DOHH2 (cell line): Measurements from ENCODE around the gene ETV7.
A peak's percentile ranks its signal among the peaks of the same experiment; 100 is the strongest.

Experiments used
- H3F3A ChIP-seq: fragments of 200-600 bp; sonication (generic), shearing (Covaris generic); 2 replicates; pipeline ENCODE4 v1.6.0; 2016; ENCODE audit warnings: antibody characterized with exemption, mild to moderate bottlenecking; ENCODE audit not compliant: control insufficient read depth, insufficient read depth
- H3K27ac ChIP-seq: fragments of 200-600 bp; sonication (generic); 2 replicates; pipeline ENCODE4 v1.5.1; 2014; ENCODE audit warnings: low read depth, mild to moderate bottlenecking, low read length, moderate library complexity
- H3K27me3 ChIP-seq: fragments of 200-600 bp; sonication (generic); 2 replicates; pipeline ENCODE4 v1.6.1; 2014; ENCODE audit warnings: mild to moderate bottlenecking, low read length, mixed read lengths; ENCODE audit not compliant: control insufficient read depth
- H3K36me3 ChIP-seq: fragments of 200-600 bp; sonication (generic); 2 replicates; pipeline ENCODE4 v1.6.1; 2014; ENCODE audit warnings: mild to moderate bottlenecking, low read length, moderate library complexity, mixed read lengths; ENCODE audit not compliant: control insufficient read depth
- H3K4me1 ChIP-seq: fragments of 200-600 bp; sonication (generic); 2 replicates; pipeline ENCODE4 v1.6.1; 2014; ENCODE audit warnings: mild to moderate bottlenecking, low read length, mixed read lengths; ENCODE audit not compliant: control insufficient read depth
- H3K4me2 ChIP-seq: fragments of 200-600 bp; sonication (generic); 2 replicates; pipeline ENCODE4 v1.6.0; 2014; ENCODE audit warnings: mild to moderate bottlenecking, low read length, moderate library complexity
- H3K4me3 ChIP-seq: fragments of 200-600 bp; sonication (generic); 2 replicates; pipeline ENCODE4 v1.5.1; 2014; ENCODE audit warnings: mild to moderate bottlenecking, low read length, mixed read lengths
- H3K79me2 ChIP-seq: fragments of 200-600 bp; sonication (generic); 2 replicates; pipeline ENCODE4 v1.6.1; 2014; ENCODE audit warnings: mild to moderate bottlenecking, low read length, mixed read lengths; ENCODE audit not compliant: control insufficient read depth
- H3K9me2 ChIP-seq: fragments of 200-600 bp; sonication (generic); replicated peaks from 2 replicates; pipeline ENCODE4 v1.6.1; 2014; ENCODE audit warnings: mild to moderate bottlenecking, low read length, mixed read lengths; ENCODE audit not compliant: control insufficient read depth
- H3K9me3 ChIP-seq: fragments of 200-600 bp; sonication (generic); 2 replicates; pipeline ENCODE4 v1.6.1; 2014; ENCODE audit warnings: antibody characterized with exemption, low read length, mixed read lengths; ENCODE audit not compliant: control insufficient read depth, insufficient read depth
- H4K20me1 ChIP-seq: fragments of 200-600 bp; sonication (generic); 2 replicates; pipeline ENCODE4 v1.6.0; 2014; ENCODE audit warnings: low read depth, mild to moderate bottlenecking, antibody characterized with exemption, low read length, moderate library complexity; ENCODE audit not compliant: control insufficient read depth, insufficient read depth
- EZH2phosphoT487 ChIP-seq: fragments of 200-600 bp; sonication (generic); IDR thresholded peaks from 2 replicates; pipeline ENCODE4 v1.6.1; 2017; ENCODE audit warnings: borderline replicate concordance, mild to moderate bottlenecking, antibody characterized with exemption, low read length, moderate library complexity, mixed read lengths
- TF ChIP-seq, protein P1 (sequence below): fragments of 200-600 bp; sonication (generic); IDR thresholded peaks from one replicate; pipeline ENCODE4 v1.5.1; 2014; ENCODE audit warnings: antibody characterized with exemption, mild to moderate bottlenecking, low read depth, low read length; ENCODE audit not compliant: poor library complexity, severe bottlenecking

The ETV7 gene

DNA sequence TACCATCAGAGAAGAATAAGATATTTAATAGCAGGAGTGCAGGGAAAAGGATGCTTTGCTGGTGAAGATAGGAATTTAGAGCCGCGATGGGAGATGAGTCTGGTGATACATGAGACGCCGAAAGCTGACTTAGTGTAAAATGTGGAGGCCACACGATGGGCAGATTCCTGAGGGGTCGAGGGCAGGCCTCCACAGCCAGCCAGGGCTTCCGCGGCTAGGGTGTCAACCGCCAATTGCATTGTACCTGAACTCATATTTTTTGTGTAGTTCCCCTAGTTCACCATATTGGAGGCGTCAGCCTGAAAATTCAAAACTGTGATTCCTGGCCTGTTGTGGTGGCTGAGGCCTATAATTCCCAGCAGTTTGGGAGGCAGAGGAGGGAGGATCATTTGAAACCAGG, 8.5 kb downstream of the ETV7 start:
- Histone ChIP-seq H3K4me2 (peak overlapping the region; percentile 52), H3K4me3 (peak overlapping the region; percentile 40; the same call in 1 of the 2 replicates), H3K4me1 (peaks cover 63% of the 10 kb centered on the region), H3K9me2 (no peaks in the 10 kb centered on the region), H3K9me3 (no peaks in the 10 kb centered on the region), H4K20me1 (no peaks in the 10 kb centered on the region), H3K36me3 (no peaks in the 10 kb centered on the region), H3K27me3 (0 out of 2 replicates have a peak, but pooled peaks cover 3% of the 10 kb centered on the region), H3K79me2 (no peaks in the 10 kb centered on the region), H3F3A (no peaks in the 10 kb centered on the region), H3K27ac (no peak overlapping the region)
- TF ChIP-seq, protein P1, sequence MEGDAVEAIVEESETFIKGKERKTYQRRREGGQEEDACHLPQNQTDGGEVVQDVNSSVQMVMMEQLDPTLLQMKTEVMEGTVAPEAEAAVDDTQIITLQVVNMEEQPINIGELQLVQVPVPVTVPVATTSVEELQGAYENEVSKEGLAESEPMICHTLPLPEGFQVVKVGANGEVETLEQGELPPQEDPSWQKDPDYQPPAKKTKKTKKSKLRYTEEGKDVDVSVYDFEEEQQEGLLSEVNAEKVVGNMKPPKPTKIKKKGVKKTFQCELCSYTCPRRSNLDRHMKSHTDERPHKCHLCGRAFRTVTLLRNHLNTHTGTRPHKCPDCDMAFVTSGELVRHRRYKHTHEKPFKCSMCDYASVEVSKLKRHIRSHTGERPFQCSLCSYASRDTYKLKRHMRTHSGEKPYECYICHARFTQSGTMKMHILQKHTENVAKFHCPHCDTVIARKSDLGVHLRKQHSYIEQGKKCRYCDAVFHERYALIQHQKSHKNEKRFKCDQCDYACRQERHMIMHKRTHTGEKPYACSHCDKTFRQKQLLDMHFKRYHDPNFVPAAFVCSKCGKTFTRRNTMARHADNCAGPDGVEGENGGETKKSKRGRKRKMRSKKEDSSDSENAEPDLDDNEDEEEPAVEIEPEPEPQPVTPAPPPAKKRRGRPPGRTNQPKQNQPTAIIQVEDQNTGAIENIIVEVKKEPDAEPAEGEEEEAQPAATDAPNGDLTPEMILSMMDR, result no peak
- TF ChIP-seq EZH2phosphoT487, result no peak

DNA sequence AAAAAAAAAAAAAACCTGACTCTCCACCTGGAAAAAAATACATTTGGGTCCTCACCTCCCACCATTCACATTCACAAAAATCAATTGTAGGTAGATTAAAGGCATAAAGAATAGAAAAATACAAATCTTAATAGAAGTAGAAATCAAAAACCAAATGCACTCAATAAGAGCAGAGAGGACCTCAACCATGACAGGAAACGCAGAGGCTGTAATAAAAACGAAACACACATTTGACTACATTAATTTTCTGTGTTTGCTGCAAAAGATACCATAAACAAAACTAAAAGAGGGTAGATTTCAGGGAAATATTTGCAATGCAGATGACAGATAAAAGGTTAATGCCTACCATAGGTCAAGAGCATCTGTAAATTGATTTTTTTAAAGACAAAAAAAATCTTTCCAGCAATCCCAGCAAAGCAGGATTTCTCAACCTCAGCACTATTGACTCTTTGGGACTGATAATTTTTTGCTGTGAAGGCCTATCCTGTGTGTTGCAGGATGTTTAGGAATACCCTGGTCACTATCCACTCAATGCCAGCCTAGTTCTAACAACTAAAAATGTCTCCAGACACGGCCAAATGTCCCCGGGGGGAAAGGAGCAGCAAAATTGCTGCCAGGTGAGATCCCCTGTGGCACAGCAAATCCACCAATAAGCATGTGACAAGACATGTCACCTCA, 9.1 kb downstream of the ETV7 start:
- Histone ChIP-seq H3K27me3 (0 out of 2 replicates have a peak, but pooled peaks cover 6% of the 10 kb centered on the region), H4K20me1 (no peaks in the 10 kb centered on the region), H3K79me2 (no peaks in the 10 kb centered on the region), H3K9me2 (no peaks in the 10 kb centered on the region), H3K4me2 (peak overlapping the region; percentile 52), H3K36me3 (no peaks in the 10 kb centered on the region), H3K4me3 (peak overlapping the region; percentile 40), H3K4me1 (peaks cover 63% of the 10 kb centered on the region), H3F3A (no peaks in the 10 kb centered on the region), H3K27ac (no peak overlapping the region), H3K9me3 (no peaks in the 10 kb centered on the region)
- TF ChIP-seq, protein P1, result no peak
- TF ChIP-seq EZH2phosphoT487, result no peak

DNA sequence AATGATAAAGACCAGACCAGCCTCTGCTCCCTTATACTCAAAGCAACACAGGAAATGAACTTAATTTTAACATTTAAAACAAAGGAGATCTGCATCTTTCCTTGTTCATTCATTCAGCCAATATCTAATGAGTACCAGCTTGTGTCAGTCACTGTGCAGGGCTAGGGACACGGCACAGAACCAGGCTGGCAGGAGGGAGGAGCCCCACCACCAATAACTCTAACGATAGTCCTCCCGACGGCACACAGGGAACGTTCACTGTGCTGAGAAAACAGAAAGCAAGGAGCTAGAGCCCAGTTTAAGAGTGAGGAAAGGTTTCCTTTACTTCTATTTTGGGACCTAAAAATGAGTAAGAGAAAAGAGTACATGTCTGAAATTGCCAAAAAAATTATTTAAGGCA, 9.9 kb downstream of the ETV7 start:
- Histone ChIP-seq H3K27me3 (peaks cover 6% of the 10 kb centered on the region; the same call in 1 of the 2 replicates), H3K4me1 (peaks cover 56% of the 10 kb centered on the region), H3K9me3 (no peaks in the 10 kb centered on the region), H3K79me2 (no peaks in the 10 kb centered on the region), H3F3A (no peaks in the 10 kb centered on the region), H4K20me1 (no peaks in the 10 kb centered on the region), H3K36me3 (no peaks in the 10 kb centered on the region), H3K4me3 (peak overlapping the region; percentile 40), H3K27ac (no peak overlapping the region), H3K4me2 (peak overlapping the region; percentile 52), H3K9me2 (no peaks in the 10 kb centered on the region)
- TF ChIP-seq, protein P1, result no peak
- no peak for TF ChIP-seq EZH2phosphoT487
